HCT116 (cell line): ENCODE measurements around the gene GNG10. TPM values are rescaled to one million over a fixed set of nuclear protein-coding genes. Genes with fewer than 3 reads are reported as not detected.

ENCODE experiments used
- ATAC-seq: fragments of 200-7000 bp; cut with Tn5 transposase; 2 replicates; pipeline ENCODE4 v1.9.1; 2020; ENCODE audit warnings: mild to moderate bottlenecking, moderate library complexity
- BruUV-seq: library from RNA; stranded (reverse); fragments of 400-500 nt; replicated peaks from 2 replicates; lab custom pipeline; 2021; lab: Mats Ljungman, UMichigan
- CTCF ChIA-PET: fragments of 300-600 bp; sonication (Branson Sonifier 250); formaldehyde crosslinking; loops from one replicate; lab custom pipeline; 2021; ENCODE audit warnings: antibody characterized with exemption; lab: Charles Lee
- POLR2A ChIA-PET: fragments of 300-600, 350-600 bp; sonication (Branson Sonifier 250); formaldehyde crosslinking; loops from one replicate; lab custom pipeline; 2021; ENCODE audit warnings: antibody characterized with exemption; lab: Charles Lee
- RAD21 ChIA-PET, 2 experiments: fragments of 300-600 bp; sonication (Branson Sonifier 250); formaldehyde crosslinking; loops; one replicate each; lab custom pipeline; 2023; ENCODE audit warnings: low total read pairs in 2 of 2; ENCODE audit not compliant: uncharacterized antibody in 2 of 2, unreplicated experiment in 2 of 2, low non-redundant PET in 1 of 2; lab: Charles Lee
- DNase-seq: peaks from one replicate; pipeline ENCODE4 v3.0.0-alpha.2; 2010; ENCODE audit warnings: low read depth, low spot score
- H2AFZ ChIP-seq: fragments of 200-600 bp; shearing (Covaris generic), sonication (generic); 2 replicates; pipeline ENCODE4 v1.6.1; 2017; ENCODE audit warnings: low read depth, mixed run types, mixed read lengths, antibody characterized with exemption, low read length; ENCODE audit not compliant: poor library complexity, severe bottlenecking
- H3K27ac ChIP-seq: 2 replicates; pipeline ENCODE4 v1.5.1; 2012; ENCODE audit warnings: low read depth, low read length
- H3K27me3 ChIP-seq: fragments of 200-600 bp; sonication (generic); 2 replicates; pipeline ENCODE4 v1.6.1; 2016; ENCODE audit warnings: mixed run types, low read length, mixed read lengths; ENCODE audit not compliant: insufficient read depth
- H3K36me3 ChIP-seq, 2 experiments: fragments of 200-500 bp in 1 of 2; fragments of 200-600 bp in 1 of 2; sonication (Bioruptor generic) in 1 of 2; sonication (generic) in 1 of 2; 2 replicates each; pipeline versions ENCODE4 v1.5.1 to v1.6.1; 2014 to 2016; ENCODE audit warnings: low read length in 2 of 2, inconsistent platforms in 1 of 2, mixed read lengths in 1 of 2, mixed run types in 1 of 2; ENCODE audit not compliant: insufficient read depth in 2 of 2, control insufficient read depth in 1 of 2
- H3K4me1 ChIP-seq, 2 experiments: fragments of 200-600 bp in 1 of 2; sonication (generic) in 1 of 2; 2 replicates each; pipeline versions ENCODE4 v1.5.1 to v1.6.1; 2012 to 2017; ENCODE audit warnings: low read length in 2 of 2, inconsistent platforms in 1 of 2, mild to moderate bottlenecking in 1 of 2, mixed read lengths in 1 of 2, mixed run types in 1 of 2, moderate library complexity in 1 of 2; ENCODE audit not compliant: insufficient read depth in 2 of 2, control insufficient read depth in 1 of 2
- H3K4me2 ChIP-seq: fragments of 200-600 bp; sonication (generic); 2 replicates; pipeline ENCODE4 v1.6.1; 2017; ENCODE audit warnings: mixed run types, low read length, mixed read lengths
- H3K4me3 ChIP-seq, 2 experiments: fragments of 200-600 bp in 1 of 2; sonication (generic) in 1 of 2; replicated peaks in 1 of 2; 2 replicates each; pipeline ENCODE4 v1.5.1; 2011 to 2016; ENCODE audit warnings: low read length in 2 of 2, control low read depth in 1 of 2, low read depth in 1 of 2, mild to moderate bottlenecking in 1 of 2, mixed read lengths in 1 of 2, mixed run types in 1 of 2
- H3K79me2 ChIP-seq: fragments of 200-600 bp; sonication (generic); 2 replicates; pipeline ENCODE4 v1.6.1; 2017; ENCODE audit warnings: mild to moderate bottlenecking, mixed run types, low read length, moderate library complexity, mixed read lengths; ENCODE audit not compliant: insufficient read depth
- H3K9ac ChIP-seq: fragments of 200-600 bp; sonication (generic); 2 replicates; pipeline ENCODE4 v1.6.1; 2016; ENCODE audit warnings: low read length, mixed read lengths
- H3K9me2 ChIP-seq: fragments of 200-600 bp; sonication (generic), shearing (Covaris generic); 2 replicates; pipeline ENCODE4 v1.6.1; 2017; ENCODE audit warnings: mixed run types, mild to moderate bottlenecking, moderate library complexity; ENCODE audit not compliant: insufficient read depth
- H3K9me3 ChIP-seq, 2 experiments: fragments of 200-500 bp in 1 of 2; fragments of 200-600 bp in 1 of 2; sonication (Bioruptor generic) in 1 of 2; sonication (generic) in 1 of 2; 2 replicates each; pipeline ENCODE4 v1.6.1; 2014 to 2017; ENCODE audit warnings: low read length in 2 of 2, mixed read lengths in 2 of 2, inconsistent platforms in 1 of 2, low read depth in 1 of 2, mild to moderate bottlenecking in 1 of 2, mixed run types in 1 of 2, moderate library complexity in 1 of 2; ENCODE audit not compliant: control insufficient read depth in 1 of 2, insufficient read depth in 1 of 2
- H4K20me1 ChIP-seq: fragments of 200-600 bp; sonication (generic), shearing (Covaris generic); 2 replicates; pipeline ENCODE4 v1.6.1; 2017; ENCODE audit warnings: mixed run types, mild to moderate bottlenecking, moderate library complexity; ENCODE audit not compliant: insufficient read depth
- CBX3 ChIP-seq: IDR thresholded peaks from 2 replicates; pipeline ENCODE4 v1.6.1; 2012; ENCODE audit warnings: low read depth
- CEBPB ChIP-seq: IDR thresholded peaks from 2 replicates; pipeline ENCODE4 v1.6.1; 2012; ENCODE audit warnings: low read depth
- ELF1 ChIP-seq: IDR thresholded peaks from 2 replicates; pipeline ENCODE4 v1.6.1; 2012; ENCODE audit warnings: low read depth, borderline replicate concordance
- EZH2 ChIP-seq: fragments of 200-600 bp; sonication (generic); IDR thresholded peaks from 2 replicates; pipeline ENCODE4 v1.6.1; 2017; ENCODE audit warnings: antibody characterized with exemption, mixed run types
- POLR2AphosphoS5 ChIP-seq: IDR thresholded peaks from 2 replicates; pipeline ENCODE4 v1.6.1; 2011; ENCODE audit warnings: mild to moderate bottlenecking, low read depth, low read length, moderate library complexity
- RAD21 ChIP-seq: IDR thresholded peaks from 2 replicates; pipeline ENCODE4 v1.6.1; 2012; ENCODE audit warnings: low read depth, mild to moderate bottlenecking
- SP1 ChIP-seq: IDR thresholded peaks from 2 replicates; pipeline ENCODE4 v1.6.1; 2012; ENCODE audit warnings: low read depth
- TCF7L2 ChIP-seq: IDR thresholded peaks from 2 replicates; pipeline ENCODE4 v1.7.0; 2011; ENCODE audit warnings: borderline replicate concordance, inconsistent platforms; ENCODE audit not compliant: insufficient read depth, insufficient read length; ENCODE audit errors: extremely low read depth
- intact Hi-C: fragments of 100-400 bp; cut with micrococcal nuclease; formaldehyde crosslinking; loops from 2 replicates; pipeline ENCODE4 v1.10.0; 2022
- total RNA-seq: library from RNA; stranded (reverse); gene quantifications from one replicate; pipeline ENCODE4 v1.2.1, GENCODE V29; 2021; ENCODE audit not compliant: unreplicated experiment
- TF ChIP-seq, protein P1 (sequence below): IDR thresholded peaks from 2 replicates; pipeline ENCODE4 v1.6.1; 2011; ENCODE audit warnings: mild to moderate bottlenecking, low read length, moderate library complexity; ENCODE audit not compliant: insufficient replicate concordance; ENCODE audit errors: extremely low read depth
- TF ChIP-seq, protein P2 (sequence below): IDR thresholded peaks from 2 replicates; pipeline ENCODE4 v1.6.1; 2012
- TF ChIP-seq, protein P3 (sequence below): IDR thresholded peaks from 2 replicates; pipeline ENCODE4 v1.6.1; 2012; ENCODE audit warnings: low read depth

GNG10 gene
- total RNA-seq, 1 experiment from 2014 or later, result 46.8 TPM

DNA sequence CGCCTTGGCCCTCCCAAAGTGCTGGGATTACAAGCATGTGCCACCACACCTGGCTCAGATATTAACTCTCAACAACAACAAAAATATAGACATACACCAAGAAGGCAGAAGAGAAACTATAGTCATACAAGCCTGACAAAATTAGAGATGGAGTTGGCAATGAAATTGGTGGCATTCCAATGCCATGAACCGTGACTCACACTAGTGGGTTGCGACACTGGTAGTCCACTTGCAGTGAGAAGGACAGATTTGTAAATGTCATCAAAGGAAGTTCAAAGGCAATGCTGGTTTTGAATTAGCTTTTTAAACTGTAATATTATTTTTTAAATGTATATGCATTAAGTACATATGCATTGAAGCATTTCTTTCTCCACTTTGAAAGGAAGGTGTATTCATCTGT lies 38.8 kb upstream of the GNG10 start:
- ChIA-PET RAD21 (no interaction called here), CTCF (interaction anchor here (2.4 kb wide), 1 partner anchor 24 kb away, joined by 38 read pairs; the partner anchor contains the start of gene PTGR1), POLR2A (no interaction called here)
- peak overlapping the region; percentile 78 for H2AFZ ChIP-seq
- H3K9me3 ChIP-seq, result no peaks in the 10 kb centered on the region
- no peak overlapping the region for H3K27ac ChIP-seq
- DNase-seq (no peak), ATAC-seq (peak; percentile 21; the same call in 1 of the 2 replicates)
- no peaks in the 10 kb centered on the region for H3K79me2 ChIP-seq
- intact Hi-C loops, result loop anchor here (1.0 to 5.0 kb wide), 2 partner anchors 25 to 985 kb away; no protein-coding TSS in a partner anchor
- peaks cover 7 to 10% of the 10 kb centered on the region in 2 experiments for H3K4me1 ChIP-seq
- no peaks in the 10 kb centered on the region for H4K20me1 ChIP-seq
- H3K36me3 ChIP-seq, result no peaks in the 10 kb centered on the region
- no TSS peak for BruUV-seq
- H3K9ac ChIP-seq, result no peak overlapping the region
- peak overlapping the region; percentile 36; the same call in 1 of the 2 replicates for H3K4me2 ChIP-seq
- H3K27me3 ChIP-seq, result no peaks in the 10 kb centered on the region
- H3K4me3 ChIP-seq, result no peak overlapping the region
- H3K9me2 ChIP-seq, result no peaks in the 10 kb centered on the region
- TF ChIP-seq CEBPB (peak; percentile 83), RAD21 (no peak)

DNA sequence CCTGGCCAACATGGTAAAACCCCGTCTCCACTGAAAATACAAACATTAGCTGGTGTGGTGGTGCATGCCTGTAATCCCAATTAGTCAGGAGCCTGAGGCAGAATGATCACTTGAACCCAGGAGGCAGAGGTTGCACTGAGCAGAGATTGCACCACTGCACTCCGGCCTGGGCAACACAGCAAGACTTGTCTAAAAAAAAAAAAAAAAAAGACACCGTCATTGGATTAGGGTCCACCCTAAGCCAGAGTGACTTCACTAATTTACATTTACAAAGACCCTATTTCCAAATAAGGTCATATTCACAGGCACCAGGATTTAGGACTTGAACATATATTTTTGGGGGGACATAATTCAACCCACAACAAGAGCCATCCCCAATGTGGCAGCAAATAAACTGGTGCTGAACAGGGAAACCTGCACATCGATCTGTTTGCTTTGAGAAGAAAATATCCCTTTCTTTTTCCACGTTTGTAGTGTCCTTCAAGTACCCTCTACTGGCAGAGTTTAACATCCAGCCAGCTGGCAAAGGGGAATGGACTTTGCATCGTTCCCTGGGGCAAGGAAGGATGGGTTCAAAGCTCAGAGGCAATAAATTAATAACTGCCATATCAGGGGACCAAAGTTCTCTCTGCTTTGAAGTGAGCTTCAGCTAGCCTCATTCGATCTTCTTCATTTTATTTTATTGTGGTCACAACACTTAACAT lies 34.0 kb upstream of the GNG10 start:
- no peaks in the 10 kb centered on the region for H4K20me1 ChIP-seq
- H3K79me2 ChIP-seq, result peaks cover 11% of the 10 kb centered on the region
- H3K4me3 ChIP-seq, result no peak overlapping the region
- H3K4me2 ChIP-seq, result no peak overlapping the region
- no peak overlapping the region for H2AFZ ChIP-seq
- no peaks in the 10 kb centered on the region for H3K9me3 ChIP-seq
- no TSS peak for BruUV-seq
- no peaks in the 10 kb centered on the region for H3K27me3 ChIP-seq
- H3K9ac ChIP-seq, result no peak overlapping the region
- peaks cover 5 to 17% of the 10 kb centered on the region in 2 experiments for H3K4me1 ChIP-seq
- H3K27ac ChIP-seq, result no peak overlapping the region
- CTCF ChIA-PET, result no interaction called here
- intact Hi-C loops, result no loop called here
- H3K9me2 ChIP-seq, result no peaks in the 10 kb centered on the region
- TF ChIP-seq ELF1 (no peak), CBX3 (no peak), RAD21 (no peak), POLR2AphosphoS5 (no peak), EZH2 (no peak), SP1 (no peak), TCF7L2 (no peak)
- TF ChIP-seq, protein P1, sequence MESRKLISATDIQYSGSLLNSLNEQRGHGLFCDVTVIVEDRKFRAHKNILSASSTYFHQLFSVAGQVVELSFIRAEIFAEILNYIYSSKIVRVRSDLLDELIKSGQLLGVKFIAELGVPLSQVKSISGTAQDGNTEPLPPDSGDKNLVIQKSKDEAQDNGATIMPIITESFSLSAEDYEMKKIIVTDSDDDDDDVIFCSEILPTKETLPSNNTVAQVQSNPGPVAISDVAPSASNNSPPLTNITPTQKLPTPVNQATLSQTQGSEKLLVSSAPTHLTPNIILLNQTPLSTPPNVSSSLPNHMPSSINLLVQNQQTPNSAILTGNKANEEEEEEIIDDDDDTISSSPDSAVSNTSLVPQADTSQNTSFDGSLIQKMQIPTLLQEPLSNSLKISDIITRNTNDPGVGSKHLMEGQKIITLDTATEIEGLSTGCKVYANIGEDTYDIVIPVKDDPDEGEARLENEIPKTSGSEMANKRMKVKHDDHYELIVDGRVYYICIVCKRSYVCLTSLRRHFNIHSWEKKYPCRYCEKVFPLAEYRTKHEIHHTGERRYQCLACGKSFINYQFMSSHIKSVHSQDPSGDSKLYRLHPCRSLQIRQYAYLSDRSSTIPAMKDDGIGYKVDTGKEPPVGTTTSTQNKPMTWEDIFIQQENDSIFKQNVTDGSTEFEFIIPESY, result no peak
- TF ChIP-seq, protein P2, sequence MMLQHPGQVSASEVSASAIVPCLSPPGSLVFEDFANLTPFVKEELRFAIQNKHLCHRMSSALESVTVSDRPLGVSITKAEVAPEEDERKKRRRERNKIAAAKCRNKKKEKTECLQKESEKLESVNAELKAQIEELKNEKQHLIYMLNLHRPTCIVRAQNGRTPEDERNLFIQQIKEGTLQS, result no peak
- TF ChIP-seq, protein P3, sequence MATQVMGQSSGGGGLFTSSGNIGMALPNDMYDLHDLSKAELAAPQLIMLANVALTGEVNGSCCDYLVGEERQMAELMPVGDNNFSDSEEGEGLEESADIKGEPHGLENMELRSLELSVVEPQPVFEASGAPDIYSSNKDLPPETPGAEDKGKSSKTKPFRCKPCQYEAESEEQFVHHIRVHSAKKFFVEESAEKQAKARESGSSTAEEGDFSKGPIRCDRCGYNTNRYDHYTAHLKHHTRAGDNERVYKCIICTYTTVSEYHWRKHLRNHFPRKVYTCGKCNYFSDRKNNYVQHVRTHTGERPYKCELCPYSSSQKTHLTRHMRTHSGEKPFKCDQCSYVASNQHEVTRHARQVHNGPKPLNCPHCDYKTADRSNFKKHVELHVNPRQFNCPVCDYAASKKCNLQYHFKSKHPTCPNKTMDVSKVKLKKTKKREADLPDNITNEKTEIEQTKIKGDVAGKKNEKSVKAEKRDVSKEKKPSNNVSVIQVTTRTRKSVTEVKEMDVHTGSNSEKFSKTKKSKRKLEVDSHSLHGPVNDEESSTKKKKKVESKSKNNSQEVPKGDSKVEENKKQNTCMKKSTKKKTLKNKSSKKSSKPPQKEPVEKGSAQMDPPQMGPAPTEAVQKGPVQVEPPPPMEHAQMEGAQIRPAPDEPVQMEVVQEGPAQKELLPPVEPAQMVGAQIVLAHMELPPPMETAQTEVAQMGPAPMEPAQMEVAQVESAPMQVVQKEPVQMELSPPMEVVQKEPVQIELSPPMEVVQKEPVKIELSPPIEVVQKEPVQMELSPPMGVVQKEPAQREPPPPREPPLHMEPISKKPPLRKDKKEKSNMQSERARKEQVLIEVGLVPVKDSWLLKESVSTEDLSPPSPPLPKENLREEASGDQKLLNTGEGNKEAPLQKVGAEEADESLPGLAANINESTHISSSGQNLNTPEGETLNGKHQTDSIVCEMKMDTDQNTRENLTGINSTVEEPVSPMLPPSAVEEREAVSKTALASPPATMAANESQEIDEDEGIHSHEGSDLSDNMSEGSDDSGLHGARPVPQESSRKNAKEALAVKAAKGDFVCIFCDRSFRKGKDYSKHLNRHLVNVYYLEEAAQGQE, result no peak
- TF ChIP-seq, all 23 proteins: peak for 0
- ChIA-PET POLR2A (no interaction called here), RAD21 (interaction anchor here in 1 of 2 experiments (0.6 kb wide), 1 partner anchor 21 kb away, joined by 3 read pairs; no protein-coding TSS in a partner anchor)
- ATAC-seq (no peak), DNase-seq (no peak)
- H3K36me3 ChIP-seq, result no peaks in the 10 kb centered on the region
